Measurements from ENCODE around the gene FAM98A.

Gene FAM98A

DNA sequence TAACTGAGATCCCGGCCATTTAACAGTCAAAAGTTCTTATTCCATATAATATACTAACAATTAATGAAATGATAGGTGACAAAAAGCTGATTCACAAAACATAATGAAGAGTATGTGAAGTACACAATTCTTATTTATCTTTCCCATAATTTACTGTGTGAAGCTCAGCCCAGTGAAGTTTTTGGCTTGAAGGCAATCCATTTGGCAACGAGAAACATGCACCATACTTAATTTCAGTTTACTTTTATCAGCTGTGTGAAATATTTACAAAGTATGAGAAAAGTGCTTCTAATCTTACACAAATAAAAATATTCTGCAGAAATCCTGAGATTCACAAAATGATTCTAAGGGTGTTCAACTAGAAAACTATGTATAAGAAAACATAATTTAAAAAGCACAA, 12.3 kb downstream of the FAM98A start:
- no peak overlapping the region for H3K4me3 ChIP-seq (ENCODE audit: low read depth in 1 of 2, low read length in 1 of 2)
- no peaks in the 10 kb centered on the region for H3K9me3 ChIP-seq
- peaks cover 78% of the 10 kb centered on the region for H3K36me3 ChIP-seq
- H3K4me1 ChIP-seq (ENCODE audit: control insufficient read depth in 1 of 2, insufficient read depth in 1 of 2, low read depth in 1 of 2, low read length in 1 of 2) = no peaks in the 10 kb centered on the region
- H3K27me3 ChIP-seq = no peaks in the 10 kb centered on the region
- TF ChIP-seq, protein P1, sequence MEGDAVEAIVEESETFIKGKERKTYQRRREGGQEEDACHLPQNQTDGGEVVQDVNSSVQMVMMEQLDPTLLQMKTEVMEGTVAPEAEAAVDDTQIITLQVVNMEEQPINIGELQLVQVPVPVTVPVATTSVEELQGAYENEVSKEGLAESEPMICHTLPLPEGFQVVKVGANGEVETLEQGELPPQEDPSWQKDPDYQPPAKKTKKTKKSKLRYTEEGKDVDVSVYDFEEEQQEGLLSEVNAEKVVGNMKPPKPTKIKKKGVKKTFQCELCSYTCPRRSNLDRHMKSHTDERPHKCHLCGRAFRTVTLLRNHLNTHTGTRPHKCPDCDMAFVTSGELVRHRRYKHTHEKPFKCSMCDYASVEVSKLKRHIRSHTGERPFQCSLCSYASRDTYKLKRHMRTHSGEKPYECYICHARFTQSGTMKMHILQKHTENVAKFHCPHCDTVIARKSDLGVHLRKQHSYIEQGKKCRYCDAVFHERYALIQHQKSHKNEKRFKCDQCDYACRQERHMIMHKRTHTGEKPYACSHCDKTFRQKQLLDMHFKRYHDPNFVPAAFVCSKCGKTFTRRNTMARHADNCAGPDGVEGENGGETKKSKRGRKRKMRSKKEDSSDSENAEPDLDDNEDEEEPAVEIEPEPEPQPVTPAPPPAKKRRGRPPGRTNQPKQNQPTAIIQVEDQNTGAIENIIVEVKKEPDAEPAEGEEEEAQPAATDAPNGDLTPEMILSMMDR (IDR thresholded peaks at IDR 0.05) = no peak
- H3K27ac ChIP-seq = no peak overlapping the region

DNA sequence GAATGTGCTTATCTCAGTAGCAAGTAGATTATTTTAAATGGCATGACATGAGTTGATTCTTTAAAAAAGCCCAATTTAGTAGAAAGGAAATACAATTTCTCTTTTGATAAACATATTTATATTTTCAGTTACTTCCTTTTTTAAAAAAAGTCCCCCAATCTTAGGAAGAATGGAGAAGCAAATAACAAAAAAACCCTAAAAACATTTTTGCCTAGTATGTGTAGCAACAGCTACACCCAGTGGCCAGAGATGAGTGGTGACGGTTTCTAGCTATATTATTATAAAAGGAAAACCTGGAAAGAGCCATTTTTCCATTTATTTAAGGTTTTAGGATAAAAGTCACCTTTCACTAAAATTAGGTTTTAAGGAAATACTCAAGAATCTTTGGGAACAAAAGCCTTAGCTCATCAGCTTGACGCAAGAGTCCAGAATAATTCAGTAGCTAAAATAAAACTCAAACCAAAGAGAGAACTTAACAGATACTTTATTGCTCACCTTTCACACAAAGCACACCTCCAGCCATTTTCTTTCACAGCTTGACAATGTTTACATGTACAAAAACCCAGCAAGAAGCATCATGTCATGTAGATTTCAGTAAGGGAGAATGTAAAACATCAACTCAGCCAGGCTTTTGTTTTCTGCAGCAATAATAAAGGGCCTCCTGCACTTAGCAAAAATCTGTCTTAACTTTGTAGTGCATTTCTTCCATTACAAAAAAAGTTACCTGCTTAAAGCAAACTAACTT, 15.7 kb downstream of the FAM98A start:
- Histone ChIP-seq H3K4me1 (ENCODE audit: control insufficient read depth in 1 of 2, insufficient read depth in 1 of 2, low read depth in 1 of 2, low read length in 1 of 2) (no peaks in the 10 kb centered on the region), H3K27ac (no peak overlapping the region)

DNA sequence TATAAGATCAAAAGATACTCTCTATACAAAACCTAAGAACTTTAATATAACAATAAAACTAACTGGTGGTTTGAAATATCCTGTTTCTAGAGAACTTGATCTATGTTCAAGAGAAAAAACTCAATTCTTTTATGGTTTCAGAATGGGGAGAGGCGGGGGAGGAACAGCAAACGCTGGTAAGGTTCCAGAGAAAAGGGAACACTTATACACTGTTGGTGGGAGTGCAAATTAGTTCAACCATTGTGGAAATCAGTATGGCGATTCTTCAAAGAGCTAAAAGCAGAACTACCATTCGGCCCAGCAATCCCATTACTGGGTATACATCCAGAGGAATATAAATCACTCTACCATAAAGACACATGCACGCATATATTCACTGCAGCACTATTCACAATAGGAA, 17.2 kb downstream of the FAM98A start:
- Histone ChIP-seq H3K4me1 (ENCODE audit: control insufficient read depth in 1 of 2, insufficient read depth in 1 of 2, low read depth in 1 of 2, low read length in 1 of 2) (no peaks in the 10 kb centered on the region), H3K9me3 (no peaks in the 10 kb centered on the region), H3K36me3 (peaks cover 36% of the 10 kb centered on the region), H3K4me3 (ENCODE audit: low read depth in 1 of 2, low read length in 1 of 2) (no peak overlapping the region), H3K27me3 (no peaks in the 10 kb centered on the region), H3K27ac (no peak overlapping the region)
- TF ChIP-seq, protein P1 (IDR thresholded peaks at IDR 0.05) = no peak

More for the DNA sequence above, 15.7 kb downstream of the FAM98A start:
- no peak overlapping the region for H3K4me3 ChIP-seq (ENCODE audit: low read depth in 1 of 2, low read length in 1 of 2)
- H3K27me3 ChIP-seq = no peaks in the 10 kb centered on the region
- peaks cover 50% of the 10 kb centered on the region for H3K36me3 ChIP-seq
- no peaks in the 10 kb centered on the region for H3K9me3 ChIP-seq
- TF ChIP-seq, protein P1 (IDR thresholded peaks at IDR 0.05) = peak; percentile 14

- Histone ChIP-seq H3K4me1 (ENCODE audit: control insufficient read depth in 1 of 2, insufficient read depth in 1 of 2, low read depth in 1 of 2, low read length in 1 of 2) (no peaks in the 10 kb centered on the region), H3K36me3 (peaks cover 9% of the 10 kb centered on the region), H3K27ac (no peak overlapping the region), H3K4me3 (ENCODE audit: low read depth in 1 of 2, low read length in 1 of 2) (no peak overlapping the region), H3K9me3 (no peaks in the 10 kb centered on the region), H3K27me3 (no peaks in the 10 kb centered on the region)
- TF ChIP-seq, protein P1 (IDR thresholded peaks at IDR 0.05) = no peak
These were observed 19.9 kb downstream of the FAM98A start for GRCh38 chr2:33579227-33579626.

DNA sequence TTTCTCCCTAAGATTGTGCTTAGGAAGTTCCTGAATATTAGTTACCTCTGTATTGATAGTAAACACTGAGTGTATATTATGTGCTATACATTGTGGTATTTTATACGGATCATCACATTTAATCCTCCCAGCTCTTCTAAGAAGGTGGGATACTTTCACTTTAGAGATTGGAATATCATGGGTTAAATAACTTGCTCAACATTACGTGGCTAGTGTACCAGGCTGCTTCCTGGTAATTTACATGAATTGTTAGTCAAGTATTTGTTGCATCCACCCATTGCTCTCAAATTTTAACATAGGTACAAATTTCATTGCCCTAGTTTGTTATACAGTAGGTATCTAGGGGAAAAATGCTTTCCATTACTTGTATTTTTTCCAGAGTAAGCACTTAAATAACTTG, 21.4 kb downstream of the FAM98A start:
- Histone ChIP-seq H3K27me3 (no peaks in the 10 kb centered on the region), H3K36me3 (no peaks in the 10 kb centered on the region), H3K9me3 (no peaks in the 10 kb centered on the region), H3K4me3 (ENCODE audit: low read depth in 1 of 2, low read length in 1 of 2) (no peak overlapping the region), H3K27ac (no peak overlapping the region), H3K4me1 (ENCODE audit: control insufficient read depth in 1 of 2, insufficient read depth in 1 of 2, low read depth in 1 of 2, low read length in 1 of 2) (no peaks in the 10 kb centered on the region)
- TF ChIP-seq, protein P1 (IDR thresholded peaks at IDR 0.05) = no peak

All from neutrophil (primary cell).